Hematopoietic multipotent progenitor cell treated with erythropoietin and hydrocortisone succinate and interleukin-3 and kit ligand, for 4 days (in vitro differentiated cells): ENCODE measurements around the gene CLASP1.
A peak's percentile ranks its signal among the peaks of the same experiment; 100 is the strongest.
"Not testable (repeated sequence)": the region's sequence is repeated elsewhere in the genome, so short reads cannot be mapped to it uniquely, and the experiment has no call there.

ENCODE experiments used
- DNase-seq: peaks from one replicate; pipeline ENCODE4 v3.0.0-alpha.2; 2015

CLASP1 gene

DNA sequence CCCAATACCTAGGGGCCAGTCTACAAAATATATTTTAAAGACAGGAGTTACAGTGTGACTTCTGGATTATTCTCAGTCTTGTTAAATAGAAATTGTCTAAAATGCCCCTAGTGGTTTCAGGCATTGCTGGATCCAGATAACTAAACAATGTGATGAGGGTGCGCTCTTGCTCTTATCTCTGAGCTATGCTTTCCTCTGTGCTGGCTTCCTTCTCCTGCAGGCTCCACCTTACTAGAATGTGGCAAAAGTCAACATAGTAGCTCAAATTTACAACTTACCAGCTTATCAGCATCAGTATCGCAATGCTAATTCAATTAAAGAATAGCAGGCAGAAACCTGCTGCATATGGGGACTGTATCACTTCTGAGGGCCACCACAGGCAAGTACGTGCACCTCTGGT is 179.9 kb downstream of the CLASP1 start:
- peak; percentile 77 for DNase-seq

DNA sequence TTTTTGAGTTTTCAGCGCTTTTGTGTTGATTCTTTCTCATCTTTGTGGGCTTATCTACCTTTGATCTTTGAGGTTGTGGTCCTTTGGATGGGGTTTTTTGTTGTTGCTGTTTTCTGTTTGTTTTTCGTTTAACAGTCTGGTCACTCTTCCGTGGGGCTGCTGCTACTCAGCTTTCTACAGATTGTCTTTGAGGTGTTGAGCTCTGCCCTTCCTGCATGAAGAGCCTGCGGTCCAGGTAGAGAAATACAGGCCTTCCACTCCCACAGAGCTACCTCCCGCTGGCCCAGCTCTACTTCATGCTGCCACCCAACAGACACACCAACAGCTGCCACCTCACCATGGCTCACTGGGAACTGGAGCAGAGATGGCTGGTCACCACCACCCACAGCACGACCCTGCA is 180.3 kb downstream of the CLASP1 start:
- DNase-seq: no peak

DNA sequence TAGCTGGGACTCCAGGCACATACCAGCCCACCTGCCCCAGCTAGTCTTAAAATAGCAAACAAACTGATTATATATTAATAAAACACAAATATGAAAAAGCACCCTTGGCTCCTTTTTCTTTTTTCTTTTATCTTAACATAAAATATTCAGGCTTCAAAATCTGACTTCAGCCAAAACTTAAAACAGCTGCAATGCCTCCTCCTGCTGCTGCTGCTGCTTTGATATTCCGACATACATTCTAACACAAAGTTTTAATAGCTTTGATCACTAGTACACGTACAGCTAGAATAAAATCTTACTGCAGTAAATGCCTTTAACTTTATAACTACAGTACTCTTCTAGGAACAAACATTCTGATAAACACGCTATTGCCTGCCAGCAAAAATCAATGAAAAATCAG is 190.0 kb downstream of the CLASP1 start:
- no peak for DNase-seq

DNA sequence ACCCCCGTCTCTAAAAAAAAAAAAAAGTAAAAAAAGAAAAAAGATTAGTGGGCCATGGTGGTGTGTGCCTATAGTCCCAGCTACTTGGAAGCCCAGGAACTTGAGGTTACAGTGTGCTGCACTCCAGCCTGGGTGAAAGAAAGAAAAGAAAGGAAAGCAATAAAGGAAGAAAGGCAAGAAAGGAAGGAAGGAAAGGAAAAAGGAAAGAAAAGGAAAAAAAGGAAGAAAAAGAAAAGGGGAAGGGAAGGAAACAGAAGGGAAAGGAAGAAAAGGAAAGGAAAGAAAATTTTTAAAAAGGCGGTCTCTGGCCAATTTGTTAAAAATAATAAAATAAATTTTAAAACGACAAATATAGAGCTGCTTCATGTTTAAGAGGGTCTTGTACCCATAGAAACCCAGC is 192.9 kb downstream of the CLASP1 start:
- no peak for DNase-seq

DNA sequence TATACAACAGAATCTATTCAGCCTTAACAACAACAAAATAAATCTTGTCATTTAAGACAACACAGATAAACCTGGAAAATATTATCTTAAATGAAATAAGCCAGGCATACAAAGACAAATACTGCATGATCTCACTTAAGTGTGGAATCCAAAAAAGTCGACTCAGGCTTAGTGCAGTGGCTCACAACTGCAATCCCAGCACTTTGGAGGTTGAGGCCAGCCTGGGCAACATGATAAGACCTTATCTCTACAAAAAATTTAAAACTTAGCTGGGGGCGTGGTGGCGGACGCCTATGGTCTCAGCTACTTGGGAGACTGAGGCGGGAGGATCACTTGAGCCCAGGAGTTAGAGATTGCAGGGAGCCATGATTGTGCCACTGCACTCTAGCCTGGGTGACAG is 193.8 kb downstream of the CLASP1 start:
- DNase-seq: peak; percentile 61

DNA sequence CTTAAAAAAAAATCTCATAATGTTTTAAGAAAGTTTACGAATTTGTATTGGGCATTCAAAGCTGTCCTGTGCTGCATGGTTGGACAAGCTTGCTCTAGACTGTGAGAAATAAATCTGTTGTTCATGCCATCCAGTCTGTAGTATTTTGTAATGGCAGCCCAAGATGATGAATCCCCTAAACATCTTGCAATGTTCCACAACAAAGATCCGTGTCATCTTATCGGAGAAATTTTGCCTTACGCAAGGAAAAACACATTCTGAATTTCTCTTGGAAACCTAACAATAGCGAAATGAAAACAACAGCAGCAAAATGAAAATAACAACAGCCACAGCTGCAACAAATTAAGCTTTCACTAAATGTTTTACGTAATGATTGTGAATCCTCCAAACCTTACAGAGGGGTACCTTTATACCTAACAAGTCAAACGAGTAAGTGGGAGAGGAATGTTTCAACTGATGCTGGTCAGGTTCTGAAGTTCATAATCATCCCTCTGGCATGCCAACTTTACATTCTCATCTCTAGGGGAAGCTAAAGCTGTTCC is 194.6 kb downstream of the CLASP1 start:
- DNase-seq: no peak

DNA sequence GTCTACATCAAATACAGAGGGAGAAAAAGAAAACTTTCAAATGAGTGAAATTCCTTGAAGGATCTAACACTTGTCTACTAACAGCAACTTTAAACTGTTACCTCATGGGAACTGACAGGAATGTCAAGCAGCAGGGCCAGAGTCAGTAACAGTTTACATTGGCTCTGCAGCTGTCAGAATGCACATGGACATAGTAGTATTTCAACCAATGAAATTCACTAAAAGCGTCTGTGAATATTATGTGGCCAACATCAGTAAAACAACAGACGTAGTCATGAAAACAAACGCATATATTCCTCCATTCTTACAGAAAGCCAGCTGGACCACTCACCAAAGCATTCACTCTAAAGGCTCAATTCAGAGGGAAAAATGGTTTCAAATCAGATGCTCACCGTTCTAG is 197.9 kb downstream of the CLASP1 start:
- DNase-seq: no peak

DNA sequence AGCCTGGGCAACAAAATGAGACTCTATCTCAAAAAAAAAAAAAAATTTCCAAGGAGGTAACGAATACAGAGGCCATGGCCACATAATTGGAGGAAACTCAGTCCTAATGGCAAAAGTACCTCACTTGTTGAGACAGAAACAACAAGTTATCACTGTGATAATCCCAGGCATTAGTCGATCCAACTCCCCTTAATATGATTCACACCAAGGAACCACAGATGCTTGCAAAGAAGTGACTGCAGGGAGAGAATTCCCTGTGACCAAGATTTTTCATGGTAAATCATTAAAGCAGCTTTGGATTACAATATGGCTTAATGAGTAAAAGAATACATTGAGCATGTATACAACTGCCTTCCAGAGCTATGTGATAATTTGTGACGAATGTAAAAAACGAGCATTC is 199.0 kb downstream of the CLASP1 start:
- no peak for DNase-seq

DNA sequence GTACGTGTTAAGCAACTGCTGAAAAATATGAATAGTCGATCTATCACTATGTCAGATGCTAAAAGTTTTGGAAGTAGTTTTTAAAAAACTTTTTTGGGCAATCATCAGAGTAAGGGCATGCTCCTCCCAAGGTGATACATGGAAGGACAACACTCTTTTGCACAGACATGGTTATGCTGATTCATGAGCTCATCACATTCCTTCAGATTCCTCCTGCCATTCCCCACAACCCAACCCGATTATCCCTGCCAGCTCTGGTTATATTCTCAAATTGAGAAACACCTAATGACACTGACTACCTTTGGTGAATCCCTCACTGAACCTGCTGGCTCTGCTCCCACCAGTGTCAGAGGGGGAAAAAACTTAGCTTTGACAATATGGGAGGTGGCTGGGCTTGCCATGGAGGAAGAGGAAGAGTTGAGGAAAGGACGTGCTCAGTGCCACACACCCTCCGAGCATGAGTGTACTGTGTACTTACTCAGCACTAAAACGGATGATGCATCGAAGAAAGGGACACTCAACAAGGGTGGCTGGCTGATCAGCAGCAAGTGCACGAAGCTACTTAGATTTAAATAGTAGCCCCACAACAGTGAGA is 202.5 kb downstream of the CLASP1 start:
- DNase-seq: no peak

DNA sequence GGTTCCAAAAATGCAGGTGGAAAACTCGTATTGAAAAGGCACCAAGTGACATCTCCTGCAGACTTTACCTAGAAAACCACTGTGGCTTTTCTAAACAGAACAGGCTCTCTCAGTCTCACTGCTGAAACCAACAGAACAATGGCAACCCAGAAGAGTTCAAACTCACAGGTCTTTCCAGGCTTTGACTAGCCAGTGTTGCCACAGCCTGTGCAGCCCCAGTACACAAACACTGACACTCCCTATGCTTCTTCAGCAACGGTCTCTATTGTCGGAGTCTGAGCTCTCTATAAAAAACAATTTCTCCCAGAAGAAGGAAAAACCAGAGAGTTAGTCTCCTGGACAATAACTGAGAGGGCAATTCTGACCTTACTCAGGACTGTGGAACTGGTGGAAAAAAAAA is 206.4 kb downstream of the CLASP1 start:
- DNase-seq: no peak

DNA sequence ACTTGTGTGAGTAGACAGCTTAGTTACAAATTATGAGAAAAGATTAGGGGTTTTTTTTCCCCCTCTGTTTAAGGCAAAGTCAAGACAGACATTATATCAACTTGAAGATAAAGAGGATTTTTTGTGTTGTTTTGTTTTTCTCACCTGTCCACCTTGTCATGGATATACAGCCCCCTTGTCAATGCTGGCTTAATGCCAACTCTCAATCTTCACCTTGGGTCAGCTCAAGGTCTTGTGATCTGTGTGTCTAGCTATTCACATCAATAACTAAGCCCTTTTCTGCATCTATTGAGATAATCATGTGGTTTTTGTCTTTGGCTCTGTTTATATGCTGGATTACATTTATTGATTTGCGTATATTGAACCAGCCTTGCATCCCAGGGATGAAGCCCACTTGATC is 211.0 kb downstream of the CLASP1 start:
- DNase-seq: not testable (repeated sequence)

DNA sequence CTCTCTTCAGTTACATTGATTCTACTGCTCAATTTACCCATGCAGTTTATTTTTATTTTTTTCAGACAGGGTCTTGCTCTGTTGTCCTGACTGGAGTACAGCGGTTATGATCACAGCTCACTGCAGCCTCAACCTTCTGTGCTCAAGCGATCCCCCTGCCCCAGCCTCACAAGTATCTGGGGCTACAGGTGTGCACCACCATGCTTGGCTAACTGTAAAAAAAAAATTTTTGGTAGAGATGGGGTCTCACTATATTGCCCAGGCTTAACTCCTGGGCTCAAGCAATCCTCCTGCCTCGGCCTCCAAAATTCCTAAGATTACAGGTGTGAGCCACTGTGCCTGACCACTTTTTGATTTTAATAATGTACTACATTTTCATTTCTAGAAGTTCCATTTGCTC is 212.3 kb downstream of the CLASP1 start:
- DNase-seq: no peak

DNA sequence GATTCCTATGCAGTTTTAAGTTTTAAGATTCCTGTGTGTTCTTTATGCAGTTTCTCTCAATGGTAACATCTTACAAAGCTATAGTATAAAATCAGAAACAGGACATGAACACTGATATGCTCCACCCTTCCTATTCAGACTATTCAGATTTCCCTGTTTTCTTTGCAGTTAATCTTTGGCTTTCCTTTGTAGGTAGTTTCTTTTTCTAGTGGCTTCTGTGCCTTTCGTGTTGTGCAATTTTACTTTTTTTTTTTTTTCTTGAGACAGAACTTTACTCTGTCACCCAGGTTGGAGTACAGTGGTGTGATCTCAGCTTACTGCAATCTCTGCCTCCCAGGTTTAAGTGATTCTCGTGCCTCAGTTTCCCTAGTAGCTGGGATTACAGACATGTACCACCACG is 213.5 kb downstream of the CLASP1 start:
- DNase-seq: no peak

DNA sequence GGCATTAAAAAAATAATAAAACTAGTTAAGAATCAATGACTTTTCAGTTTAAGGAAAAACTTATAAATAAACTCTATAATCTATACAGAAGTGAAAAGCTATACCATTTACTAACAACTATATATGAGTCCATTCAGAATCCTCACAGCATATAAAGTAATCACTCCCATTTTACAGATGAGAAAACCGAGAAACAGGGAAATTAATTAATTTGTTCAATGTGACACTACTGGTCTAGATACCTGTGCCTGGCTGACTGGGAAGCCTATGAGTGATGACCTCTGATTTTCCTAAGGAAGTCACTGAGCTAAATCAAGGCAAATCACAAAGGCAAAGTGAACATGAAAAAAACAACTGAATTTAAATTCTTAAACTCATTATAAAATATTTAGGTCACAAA is 218.0 kb downstream of the CLASP1 start:
- no peak for DNase-seq

DNA sequence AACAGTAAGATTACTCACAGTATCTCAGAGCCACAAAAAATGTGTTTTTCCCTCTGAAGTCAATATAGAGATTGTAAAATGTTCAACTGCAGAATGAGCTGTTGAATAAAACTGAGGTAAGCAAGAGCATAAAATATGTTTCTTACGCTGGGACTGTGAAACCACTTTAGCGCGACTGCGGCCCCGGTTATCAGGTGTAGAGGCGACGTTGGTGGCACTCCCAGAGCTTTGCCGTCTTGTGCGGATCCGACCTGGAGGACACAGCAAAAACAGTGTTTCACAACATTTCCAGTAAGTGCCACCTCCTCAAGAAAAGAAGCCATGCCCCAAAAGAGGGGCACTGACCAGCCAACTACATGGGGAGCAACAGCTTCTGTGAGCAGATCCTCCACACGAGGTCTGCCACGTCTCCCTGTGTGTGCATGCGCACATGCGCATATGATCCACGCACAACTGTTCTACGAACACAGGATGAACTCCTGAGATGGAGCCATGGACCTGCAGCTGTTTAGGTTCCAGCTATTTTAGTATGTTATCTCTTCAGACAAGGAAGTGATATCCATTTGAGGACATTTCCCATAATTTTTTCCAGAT is 219.2 kb downstream of the CLASP1 start:
- no peak for DNase-seq

DNA sequence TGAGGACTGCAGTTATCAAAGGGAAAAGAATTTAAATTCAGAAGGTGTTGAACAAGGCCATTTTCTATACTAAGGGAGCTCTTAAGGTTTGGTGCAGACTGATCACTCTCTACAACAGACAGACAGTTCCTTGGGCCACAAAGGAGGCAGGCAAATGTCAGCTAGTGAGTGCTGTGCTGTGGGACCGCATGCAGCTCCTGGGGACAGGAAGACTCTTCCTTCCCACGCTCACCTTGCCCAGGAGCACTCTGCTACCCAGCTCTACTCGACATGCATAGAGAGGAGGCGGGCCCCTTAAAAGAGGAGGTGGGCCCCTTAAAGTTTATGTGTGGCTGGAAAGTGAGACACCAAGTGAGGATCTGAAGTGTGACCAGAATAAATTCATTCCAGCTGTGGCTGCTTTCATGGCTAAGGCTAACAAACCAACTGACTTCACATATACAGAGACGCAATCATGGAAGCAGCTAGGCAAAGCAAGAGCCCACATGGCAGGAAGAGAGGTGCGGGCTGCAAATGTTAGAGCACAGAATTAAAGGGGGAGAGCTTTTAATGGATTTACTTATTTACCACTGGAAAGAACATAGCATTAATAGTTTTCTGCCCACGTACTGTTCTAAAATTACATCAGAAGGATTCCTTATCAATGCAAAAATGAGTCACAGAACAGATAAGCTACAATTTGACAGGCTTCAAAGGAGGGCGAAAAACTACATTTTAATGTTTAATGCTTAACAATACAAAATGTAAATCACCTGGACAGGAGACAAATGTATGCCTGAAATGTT is 220.0 kb downstream of the CLASP1 start:
- DNase-seq: no peak

DNA sequence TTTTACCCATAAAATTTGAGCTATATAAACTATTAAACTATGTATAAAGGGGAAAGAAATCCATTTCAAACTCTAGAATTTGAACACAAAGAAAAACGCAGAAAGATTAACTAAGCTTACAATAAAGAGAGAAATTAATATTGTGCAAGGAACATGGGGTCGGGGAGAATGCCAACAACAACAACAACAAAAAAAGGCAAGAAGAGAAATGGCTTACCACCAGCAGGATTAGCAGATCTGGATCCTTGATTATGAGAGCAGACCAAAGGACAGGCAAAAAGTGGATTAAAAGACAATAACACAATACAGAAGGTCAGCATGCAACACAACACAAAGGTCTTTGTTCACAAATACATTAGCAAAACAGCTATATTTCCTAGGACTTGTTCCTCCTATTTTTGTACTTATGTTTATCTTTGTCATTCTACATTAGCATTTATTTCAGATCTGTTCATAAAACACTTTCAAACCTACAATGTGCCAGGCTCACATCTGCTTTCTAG is 222.0 kb downstream of the CLASP1 start:
- DNase-seq: no peak

DNA sequence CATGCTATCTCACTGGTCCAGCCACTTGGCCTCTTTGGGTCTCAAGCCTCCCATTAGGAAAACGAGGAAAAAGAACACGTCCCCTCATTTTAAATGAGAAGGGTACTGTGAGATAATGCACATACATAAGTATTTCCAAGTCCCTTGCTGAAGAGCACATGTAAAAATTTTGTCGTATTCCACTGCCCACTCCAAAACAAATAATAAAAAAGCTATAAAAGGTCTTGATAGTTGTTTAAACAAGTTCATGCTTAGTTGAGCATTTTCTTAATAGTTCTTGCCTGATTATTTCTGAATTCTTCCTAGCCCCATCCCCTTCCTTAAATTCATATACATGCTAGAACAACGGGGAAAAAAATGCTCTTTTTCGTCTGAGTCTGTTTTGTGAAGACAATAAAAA is 228.8 kb downstream of the CLASP1 start:
- no peak for DNase-seq

DNA sequence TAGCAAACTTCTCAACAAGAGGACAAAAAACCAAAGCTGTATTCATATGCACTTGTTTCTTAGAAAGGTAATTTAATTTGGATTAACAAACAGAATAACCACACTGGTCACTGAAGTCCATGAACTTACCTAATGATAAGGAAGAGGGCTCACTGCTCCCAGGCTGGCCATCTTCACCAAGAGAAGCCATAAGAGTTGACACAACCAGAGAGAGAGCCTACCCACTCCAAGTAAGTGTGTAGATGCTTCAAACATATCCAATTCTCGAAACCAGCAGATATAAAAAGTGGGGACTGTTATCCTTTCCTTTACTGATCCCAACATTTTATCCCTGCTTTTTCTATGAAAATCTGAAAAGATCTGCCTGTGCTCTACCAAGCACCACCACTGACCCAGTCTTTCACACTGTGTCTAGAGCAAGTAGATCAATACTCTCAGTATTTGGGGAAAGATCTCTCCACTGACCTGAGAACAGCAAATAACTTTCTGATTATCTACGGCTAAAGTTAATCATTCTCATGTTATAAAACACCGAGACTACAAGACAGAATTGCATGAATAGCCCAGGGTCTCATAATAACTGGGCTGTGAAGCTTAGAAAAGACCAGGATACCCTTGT is 230.1 kb downstream of the CLASP1 start:
- no peak for DNase-seq

DNA sequence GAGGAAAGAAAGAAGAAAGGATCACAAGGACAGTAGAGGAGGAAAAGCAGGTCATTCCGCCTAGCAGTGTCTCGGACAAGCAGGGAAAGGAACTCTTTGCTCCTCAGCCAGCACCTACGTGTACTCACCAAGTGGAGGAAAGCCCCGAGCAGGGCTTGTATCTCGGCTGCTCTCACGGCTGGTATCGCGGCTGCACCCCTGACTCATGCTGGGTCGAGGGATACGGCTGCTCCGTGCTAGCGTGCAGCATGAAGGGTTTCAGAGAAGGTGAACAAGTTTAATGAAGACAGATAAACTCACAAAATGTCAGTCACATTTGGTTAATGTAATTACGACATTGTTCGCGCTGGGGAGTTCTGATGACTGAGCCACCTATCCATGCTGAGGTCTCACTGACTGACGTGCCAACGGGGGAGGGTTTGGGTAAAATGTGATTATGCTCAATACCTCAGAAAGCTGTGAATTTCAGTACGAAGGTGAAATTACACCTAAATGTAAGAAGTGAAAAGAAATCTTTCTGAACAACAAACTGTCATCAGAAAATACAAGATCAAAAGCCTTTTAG is 230.7 kb downstream of the CLASP1 start:
- DNase-seq: no peak

DNA sequence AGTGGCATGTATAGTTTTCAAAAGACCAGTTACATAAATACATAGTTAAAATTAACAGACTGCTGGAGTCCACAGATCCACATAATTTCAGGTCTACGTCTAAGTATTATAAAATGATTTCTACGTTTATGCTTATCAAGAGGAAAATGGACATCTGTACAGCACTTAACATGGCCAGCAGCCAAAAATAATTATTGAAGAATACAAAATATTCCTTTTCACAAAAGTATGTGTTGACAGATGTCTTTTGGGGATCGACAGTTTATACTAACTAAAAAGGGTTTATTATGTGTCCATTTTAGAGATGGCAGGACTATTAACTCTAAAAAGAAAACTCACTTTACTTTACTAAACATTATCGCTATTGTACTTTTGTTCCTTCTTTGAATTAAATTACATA is 231.4 kb downstream of the CLASP1 start:
- DNase-seq: no peak

DNA sequence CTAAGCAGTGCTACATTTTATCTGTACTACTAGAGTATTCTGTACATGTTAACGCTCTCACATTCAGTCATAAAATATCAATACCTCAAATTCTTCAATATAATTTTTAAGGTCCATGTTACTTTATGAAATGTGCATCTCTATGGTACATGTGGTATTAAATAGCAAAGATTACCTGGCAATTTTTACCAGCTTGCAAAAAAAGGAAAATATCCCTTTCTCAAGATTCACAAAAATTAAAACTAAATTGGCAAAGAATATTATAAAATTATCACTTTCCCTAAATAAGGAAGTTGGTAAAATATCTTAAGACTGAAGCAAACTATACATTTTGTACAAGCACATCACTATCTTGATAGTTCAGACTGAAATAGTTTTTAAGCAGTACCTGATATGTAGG is 233.5 kb downstream of the CLASP1 start:
- DNase-seq: no peak

DNA sequence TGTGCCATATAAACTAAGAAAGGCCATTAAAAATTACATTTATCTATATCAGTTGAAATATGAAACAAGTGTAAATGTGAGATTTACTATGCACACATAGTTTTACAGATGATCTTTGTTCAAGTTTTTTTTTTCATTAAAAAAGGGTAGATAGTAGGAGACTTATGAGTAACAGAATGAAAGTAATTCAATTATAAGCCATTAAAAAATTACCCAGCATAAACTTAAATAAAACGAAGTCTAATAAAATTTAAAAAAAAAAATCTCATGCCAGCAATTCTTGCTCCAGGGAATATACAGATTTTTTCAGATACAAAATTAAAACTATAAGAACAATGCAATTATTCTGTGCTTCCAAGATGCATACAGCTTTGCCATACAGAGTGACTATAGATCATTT is 236.9 kb downstream of the CLASP1 start:
- DNase-seq: no peak
